Uterus (tissue), 4 donors: ENCODE data around the gene OR9A2. TPM values are rescaled to one million over a fixed set of nuclear protein-coding genes. Genes with fewer than 3 reads are reported as not detected.

ENCODE experiments used
- DNase-seq, 2 donors: peaks; one replicate each; pipeline ENCODE4 v3.0.0-alpha.2; 2019 to 2020
- H3K27ac ChIP-seq, 2 donors: fragments of 200-600 bp; sonication (generic); 1 replicate in 1 of 2; 2 replicates in 1 of 2; pipeline ENCODE4 v1.5.1; 2016 to 2018
- H3K27me3 ChIP-seq, 2 donors: fragments of 200-600 bp; sonication (generic); one replicate each; pipeline ENCODE4 v1.5.1; 2018 to 2019; ENCODE audit warnings: control low read depth in 1 of 2
- H3K36me3 ChIP-seq, 2 donors: fragments of 200-600 bp; sonication (generic); one replicate each; pipeline ENCODE4 v1.5.1; 2019; ENCODE audit warnings: control low read depth in 1 of 2
- H3K4me1 ChIP-seq, 2 donors: fragments of 200-600 bp; sonication (generic); one replicate each; pipeline ENCODE4 v1.5.1; 2018 to 2019; ENCODE audit warnings: control low read depth in 1 of 2
- H3K4me3 ChIP-seq, 2 donors: fragments of 200-600 bp; sonication (generic); 1 replicate in 1 of 2; 2 replicates in 1 of 2; pipeline ENCODE4 v1.5.1; 2018 to 2019; ENCODE audit warnings: mild to moderate bottlenecking in 1 of 2
- H3K9me3 ChIP-seq, 2 donors: fragments of 200-600 bp; sonication (generic); one replicate each; pipeline ENCODE4 v1.5.1; 2019; ENCODE audit warnings: control low read depth in 1 of 2
- POLR2A ChIP-seq, 2 donors: fragments of 450-650 bp; IDR thresholded peaks; one replicate each; pipeline ENCODE4 v1.6.1; 2016; ENCODE audit warnings: antibody characterized with exemption in 2 of 2, mild to moderate bottlenecking in 1 of 2, moderate library complexity in 1 of 2
- intact Hi-C: fragments of 100-400 bp; cut with DNase I; formaldehyde crosslinking; loops from one replicate; pipeline ENCODE4 v1.15.1; 2023; ENCODE audit warnings: low total_unique reads
- total RNA-seq, 4 donors: library from RNA; depleted of rRNA in 3 of 4; stranded (reverse); fragments of >200 nt in 3 of 4; gene quantifications; one replicate each; pipeline versions ENCODE4 v1.1.0 to v1.2.4, GENCODE V29; 2014 to 2023
- TF ChIP-seq, protein P1 (sequence below), 4 experiments: fragments of 200-600 bp in 2 of 4; fragments of 450-650 bp in 2 of 4; sonication (generic) in 2 of 4; IDR thresholded peaks; one replicate each; pipeline ENCODE4 v1.5.1; 2016 to 2019; ENCODE audit warnings: antibody characterized with exemption in 4 of 4, mild to moderate bottlenecking in 2 of 4, moderate library complexity in 1 of 4
- donor health status: DM: yes; HTN: yes; CAD: no.

The OR9A2 gene
- total RNA-seq, 4 donors from 2014 or later, result 1.0 to 2.4 TPM; not detected in 2

DNA sequence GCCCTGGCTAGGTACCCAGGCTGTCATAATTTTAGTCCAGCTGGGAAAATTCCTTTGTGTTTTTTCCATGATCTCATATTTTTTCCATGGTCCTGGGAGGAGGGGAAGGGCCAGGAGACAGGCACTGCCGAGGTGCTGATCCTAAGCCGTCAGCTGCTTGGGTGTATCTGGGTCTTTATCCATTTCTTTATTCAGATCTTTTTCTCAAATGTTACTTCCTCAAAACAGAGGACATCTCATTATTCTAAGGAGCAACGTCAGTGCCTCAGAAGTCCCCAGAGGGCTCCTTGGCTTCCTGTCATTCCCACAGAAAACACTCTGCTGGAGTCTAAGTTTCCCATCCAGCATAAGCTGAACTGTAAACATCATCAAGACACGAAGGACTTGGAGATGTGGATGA, 22.4 kb upstream of the OR9A2 start:
- Histone ChIP-seq H3K27ac (peak overlapping the region; percentile 33 to 52), H3K4me3 (no peak overlapping the region), H3K27me3 (no peaks in the 10 kb centered on the region), H3K36me3 (no peaks in the 10 kb centered on the region), H3K9me3 (no peaks in the 10 kb centered on the region), H3K4me1 (no peaks in the 10 kb centered on the region)
- intact Hi-C loops, result no loop called here
- TF ChIP-seq, protein P1, sequence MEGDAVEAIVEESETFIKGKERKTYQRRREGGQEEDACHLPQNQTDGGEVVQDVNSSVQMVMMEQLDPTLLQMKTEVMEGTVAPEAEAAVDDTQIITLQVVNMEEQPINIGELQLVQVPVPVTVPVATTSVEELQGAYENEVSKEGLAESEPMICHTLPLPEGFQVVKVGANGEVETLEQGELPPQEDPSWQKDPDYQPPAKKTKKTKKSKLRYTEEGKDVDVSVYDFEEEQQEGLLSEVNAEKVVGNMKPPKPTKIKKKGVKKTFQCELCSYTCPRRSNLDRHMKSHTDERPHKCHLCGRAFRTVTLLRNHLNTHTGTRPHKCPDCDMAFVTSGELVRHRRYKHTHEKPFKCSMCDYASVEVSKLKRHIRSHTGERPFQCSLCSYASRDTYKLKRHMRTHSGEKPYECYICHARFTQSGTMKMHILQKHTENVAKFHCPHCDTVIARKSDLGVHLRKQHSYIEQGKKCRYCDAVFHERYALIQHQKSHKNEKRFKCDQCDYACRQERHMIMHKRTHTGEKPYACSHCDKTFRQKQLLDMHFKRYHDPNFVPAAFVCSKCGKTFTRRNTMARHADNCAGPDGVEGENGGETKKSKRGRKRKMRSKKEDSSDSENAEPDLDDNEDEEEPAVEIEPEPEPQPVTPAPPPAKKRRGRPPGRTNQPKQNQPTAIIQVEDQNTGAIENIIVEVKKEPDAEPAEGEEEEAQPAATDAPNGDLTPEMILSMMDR (IDR thresholded peaks at IDR 0.05), result no peak
- TF ChIP-seq POLR2A (IDR thresholded peaks at IDR 0.05), result no peak
- DNase-seq, result no peak

DNA sequence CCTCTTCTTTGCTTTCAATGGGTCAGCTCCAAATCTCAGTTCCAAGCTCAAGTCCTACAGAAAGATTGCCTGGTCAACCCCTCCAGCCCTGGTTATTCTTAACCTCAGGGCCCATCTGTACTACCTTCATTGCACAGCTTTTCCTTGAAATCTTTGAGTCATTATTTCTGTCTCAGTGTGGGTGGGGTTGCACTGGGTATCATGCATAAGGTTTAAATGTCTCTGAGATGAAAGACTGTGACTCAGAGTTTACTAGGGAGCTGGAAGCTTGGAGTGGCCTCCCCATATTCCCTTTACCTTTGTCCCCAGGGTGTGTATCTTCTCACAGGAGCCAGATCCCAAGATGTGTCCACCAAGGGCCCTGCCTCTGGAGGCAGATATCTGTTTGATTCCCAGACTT, 21.9 kb upstream of the OR9A2 start:
- intact Hi-C loops, result no loop called here
- H3K4me1 ChIP-seq, result no peaks in the 10 kb centered on the region
- H3K27ac ChIP-seq, result peak overlapping the region; percentile 33 to 52
- H3K36me3 ChIP-seq, result no peaks in the 10 kb centered on the region
- no peak overlapping the region for H3K4me3 ChIP-seq
- H3K27me3 ChIP-seq, result no peaks in the 10 kb centered on the region
- no peaks in the 10 kb centered on the region for H3K9me3 ChIP-seq
- no peak for TF ChIP-seq POLR2A (IDR thresholded peaks at IDR 0.05)
- TF ChIP-seq, protein P1 (IDR thresholded peaks at IDR 0.05), result no peak
- DNase-seq, result no peak

DNA sequence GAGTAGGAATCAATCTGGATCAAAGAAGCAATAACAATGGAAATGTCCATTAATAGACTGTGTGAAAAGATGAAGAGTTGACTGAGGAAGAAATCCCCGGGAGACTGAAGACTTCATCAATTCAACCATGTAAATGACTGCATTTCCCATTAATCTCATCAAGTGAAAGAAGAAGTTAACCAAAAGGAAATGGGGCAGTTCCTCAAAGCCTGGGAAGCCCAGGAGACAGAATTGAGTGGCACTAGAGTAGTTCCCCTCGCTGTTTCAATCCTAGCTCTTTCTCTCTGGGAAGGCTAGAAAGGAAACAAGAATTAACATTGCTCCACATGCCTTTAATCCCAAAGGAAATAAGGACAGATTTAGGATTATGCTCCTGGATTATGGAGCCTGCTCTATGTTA, 20.4 kb upstream of the OR9A2 start:
- TF ChIP-seq POLR2A (IDR thresholded peaks at IDR 0.05), result no peak
- TF ChIP-seq, protein P1 (IDR thresholded peaks at IDR 0.05), result no peak
- no peak overlapping the region for H3K27ac ChIP-seq

DNA sequence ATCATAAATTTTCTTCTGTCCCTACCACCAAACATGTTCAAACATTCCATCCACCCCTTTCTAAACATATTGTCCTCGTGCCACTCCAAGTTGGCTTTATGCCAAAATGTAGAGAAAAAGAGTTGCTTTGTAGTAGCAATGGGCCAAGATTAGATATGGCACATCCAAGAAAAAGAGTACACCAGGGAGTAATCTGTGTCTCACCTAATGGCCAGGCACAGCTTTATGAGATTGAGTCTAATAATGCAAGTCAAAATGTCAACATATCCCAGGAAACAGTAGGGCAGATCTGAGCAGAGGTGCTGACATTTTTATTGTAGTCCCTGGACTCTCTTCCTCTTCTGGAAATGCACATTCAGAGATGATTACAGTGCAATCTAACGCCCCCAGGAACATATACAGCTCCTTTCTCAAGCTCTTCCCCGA, 19.5 kb upstream of the OR9A2 start:
- DNase-seq, result no peak
- intact Hi-C loops, result no loop called here
- H3K36me3 ChIP-seq, result no peaks in the 10 kb centered on the region
- H3K27me3 ChIP-seq, result no peaks in the 10 kb centered on the region
- no peaks in the 10 kb centered on the region for H3K9me3 ChIP-seq
- no peak overlapping the region for H3K27ac ChIP-seq
- TF ChIP-seq POLR2A (IDR thresholded peaks at IDR 0.05), result no peak
- TF ChIP-seq, protein P1 (IDR thresholded peaks at IDR 0.05), result no peak
- H3K4me1 ChIP-seq, result no peaks in the 10 kb centered on the region
- no peak overlapping the region for H3K4me3 ChIP-seq

More for the DNA sequence above, 20.4 kb upstream of the OR9A2 start:
- intact Hi-C loops, result no loop called here
- Histone ChIP-seq H3K36me3 (no peaks in the 10 kb centered on the region), H3K4me3 (no peak overlapping the region), H3K27me3 (no peaks in the 10 kb centered on the region), H3K9me3 (no peaks in the 10 kb centered on the region), H3K4me1 (no peaks in the 10 kb centered on the region)
- DNase-seq, result no peak

DNA sequence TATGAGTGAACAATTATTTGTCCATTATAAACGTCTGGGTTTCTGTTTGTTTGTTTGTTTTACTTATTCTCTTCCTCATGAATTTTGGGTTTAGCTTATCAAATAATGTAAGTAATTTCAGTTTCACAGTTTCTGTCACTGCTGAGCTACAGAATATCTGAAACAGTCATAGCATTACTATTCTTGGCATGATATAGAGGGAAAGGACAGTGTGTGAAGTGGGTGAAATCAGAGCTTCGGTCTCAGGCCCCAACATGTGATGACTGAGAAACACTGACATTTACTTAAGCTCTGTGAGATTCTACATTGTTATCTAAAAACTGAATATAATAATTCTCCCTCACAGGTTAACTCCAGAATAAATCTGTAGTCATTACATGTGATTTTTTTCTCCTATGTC, 16.5 kb upstream of the OR9A2 start:
- TF ChIP-seq POLR2A (IDR thresholded peaks at IDR 0.05), result no peak
- TF ChIP-seq, protein P1 (IDR thresholded peaks at IDR 0.05), result no peak
- intact Hi-C loops, result no loop called here
- DNase-seq, result no peak

More for the DNA sequence above, 16.5 kb upstream of the OR9A2 start:
- Histone ChIP-seq H3K9me3 (no peaks in the 10 kb centered on the region), H3K27ac (no peak overlapping the region), H3K27me3 (no peaks in the 10 kb centered on the region), H3K4me3 (no peak overlapping the region), H3K4me1 (no peaks in the 10 kb centered on the region), H3K36me3 (no peaks in the 10 kb centered on the region)
